Activated CD4-positive, alpha-beta T cell treated with anti-CD3 and anti-CD28 coated beads, Interleukin-2, amount 50 U/mL, for 48 hours (primary cell): ENCODE measurements around the gene LNX2.
A peak's percentile ranks its signal among the peaks of the same experiment; 100 is the strongest.

Source experiments
- DNase-seq, 2 experiments: peaks; one replicate each; pipeline ENCODE4 v3.0.0-alpha.2; 2020

LNX2 gene

DNA sequence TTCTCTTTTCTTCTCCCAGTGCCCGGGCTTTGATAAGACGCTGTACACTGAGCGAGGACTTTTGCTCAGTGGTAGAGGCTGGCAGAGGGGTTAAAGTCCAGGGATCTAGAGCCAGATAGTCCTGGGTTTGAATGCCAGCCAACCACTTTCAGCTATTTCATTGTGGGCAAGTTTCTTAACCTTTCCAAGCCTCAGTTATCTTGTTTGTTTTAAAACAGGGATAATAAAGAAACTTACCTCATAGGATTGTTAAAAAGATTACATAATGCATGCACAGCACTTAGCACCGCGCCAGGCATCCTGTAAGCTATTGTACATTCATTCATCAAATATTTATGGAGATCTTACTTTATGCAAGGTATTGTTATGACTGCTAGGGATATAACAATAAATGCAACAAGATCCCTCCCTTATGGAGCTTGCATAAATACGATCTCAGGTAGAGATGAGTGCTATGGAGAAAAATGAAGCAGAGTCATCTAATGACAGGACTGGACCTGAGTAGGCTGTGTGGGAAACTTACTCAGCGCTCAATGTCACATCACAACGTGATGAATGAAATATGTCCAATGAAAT, 70.8 kb downstream of the LNX2 start:
- no peak for DNase-seq

- no peak for DNase-seq
These were observed 78.1 kb downstream of the LNX2 start for GRCh38 chr13:27542220-27542619.

DNA sequence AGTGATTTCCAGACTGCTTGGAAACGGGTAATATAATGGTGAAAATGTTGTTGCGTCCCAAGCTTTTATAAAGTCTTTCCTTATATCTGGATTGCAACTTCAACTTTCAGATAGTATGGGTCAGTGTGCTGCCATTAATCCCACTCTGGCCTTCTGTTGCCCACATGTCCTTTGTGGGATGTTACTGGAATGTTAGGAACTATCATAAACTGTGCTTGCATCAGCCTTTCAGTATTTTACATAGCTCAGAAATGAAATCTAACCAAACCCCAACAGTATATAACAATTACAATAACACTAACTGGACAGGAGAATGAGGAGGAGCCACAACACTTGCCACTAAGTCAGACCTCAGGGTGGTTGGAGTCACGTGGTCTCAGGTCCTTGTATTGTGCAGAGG, 78.9 kb downstream of the LNX2 start:
- DNase-seq, result no peak

- DNase-seq, result no peak
These were observed 83.8 kb downstream of the LNX2 start for GRCh38 chr13:27536361-27537101.

DNA sequence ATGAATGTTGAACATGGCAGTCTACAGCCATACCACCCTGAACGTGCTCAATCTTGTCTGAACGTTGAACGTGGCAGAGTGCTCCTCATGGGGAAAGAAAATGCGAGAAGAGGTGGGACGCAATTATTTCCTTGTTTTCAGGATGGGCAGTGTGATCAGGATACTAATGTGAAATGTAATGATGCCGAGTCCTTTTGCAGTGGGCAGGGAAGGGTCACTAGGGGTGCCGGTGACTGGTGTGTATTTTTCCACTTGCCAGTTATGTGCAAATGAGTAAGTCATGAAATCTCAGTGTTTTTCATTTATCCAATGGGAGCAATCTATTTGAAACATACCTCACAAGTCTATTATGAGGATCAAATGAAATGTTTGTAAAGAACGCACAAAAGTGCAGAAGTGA, 84.8 kb downstream of the LNX2 start:
- no peak for DNase-seq

- DNase-seq, result no peak
These were observed 85.3 kb downstream of the LNX2 start for GRCh38 chr13:27534981-27535380.

GRCh38 chr13:27534108-27534980, 86.0 kb downstream of the LNX2 start:
- DNase-seq, result no peak

- peak; percentile 65 to 69 for DNase-seq
These were observed 87.1 kb downstream of the LNX2 start for GRCh38 chr13:27533155-27533643.

DNA sequence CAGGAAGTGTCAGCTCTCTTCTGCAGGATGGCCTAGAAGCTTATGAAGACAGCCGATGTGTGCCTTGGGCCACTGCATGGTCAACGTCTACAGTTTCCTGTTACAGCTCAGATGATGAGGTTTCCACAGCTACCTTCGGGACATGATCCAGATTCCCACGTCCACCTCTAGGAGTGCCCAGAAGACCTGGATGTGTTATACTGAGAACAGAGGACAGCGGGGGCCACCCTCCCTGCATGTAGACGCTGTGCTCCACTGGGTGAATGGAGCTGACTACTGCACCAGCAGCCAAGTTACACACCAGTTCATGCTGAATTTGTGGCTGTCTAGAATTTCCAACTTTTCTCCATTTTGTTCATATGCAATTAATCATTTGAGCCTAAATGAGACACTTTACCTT, 91.4 kb downstream of the LNX2 start:
- no peak for DNase-seq

- DNase-seq, result no peak
These were observed 93.8 kb downstream of the LNX2 start for GRCh38 chr13:27526516-27526915.

DNA sequence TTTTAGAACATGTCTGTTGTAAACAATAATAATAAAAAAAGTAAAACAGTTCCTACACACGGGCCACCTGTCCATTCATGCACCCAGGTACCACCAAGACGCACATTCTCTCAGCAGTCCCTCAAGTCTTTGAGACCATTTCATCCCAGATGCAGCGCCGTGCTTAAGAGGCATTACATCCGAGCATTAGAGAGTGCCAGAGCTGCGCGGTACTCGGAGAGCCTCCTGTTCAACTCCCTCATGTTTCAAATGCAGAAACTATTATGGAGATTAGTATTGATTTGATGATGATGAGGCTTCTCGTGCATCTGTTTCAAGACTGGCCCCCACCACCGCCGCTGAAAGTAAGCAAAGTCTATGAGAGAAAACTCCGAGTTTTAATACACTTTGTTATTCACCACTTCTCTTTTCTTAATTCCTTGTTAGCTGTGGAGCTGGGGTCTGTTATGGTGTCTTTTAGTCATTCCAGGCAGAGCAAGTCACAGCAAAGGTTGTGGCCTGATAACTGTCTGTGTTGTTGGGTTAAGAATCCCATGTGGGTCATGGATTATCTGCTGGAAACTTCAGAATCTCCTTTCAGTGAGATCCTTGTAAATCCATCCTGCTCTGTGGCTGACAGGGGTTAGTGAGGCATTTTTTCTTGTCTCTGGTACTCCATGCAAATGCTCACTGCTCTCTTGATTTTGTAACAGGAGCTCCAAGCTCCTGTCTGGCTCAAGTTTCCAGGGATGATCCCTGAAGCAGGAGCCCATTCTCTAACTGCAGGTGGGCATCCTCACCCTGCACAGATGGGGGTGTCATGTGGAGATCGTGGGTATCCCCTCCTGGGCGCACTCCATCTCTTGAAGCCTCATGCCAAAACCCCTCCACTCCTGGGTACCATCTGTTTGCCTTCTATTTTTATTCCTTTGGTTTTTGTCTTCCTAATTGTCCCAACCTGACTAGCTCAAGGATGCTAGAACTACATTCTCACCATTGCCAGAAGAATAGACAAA, 95.1 kb downstream of the LNX2 start:
- DNase-seq, result no peak

DNA sequence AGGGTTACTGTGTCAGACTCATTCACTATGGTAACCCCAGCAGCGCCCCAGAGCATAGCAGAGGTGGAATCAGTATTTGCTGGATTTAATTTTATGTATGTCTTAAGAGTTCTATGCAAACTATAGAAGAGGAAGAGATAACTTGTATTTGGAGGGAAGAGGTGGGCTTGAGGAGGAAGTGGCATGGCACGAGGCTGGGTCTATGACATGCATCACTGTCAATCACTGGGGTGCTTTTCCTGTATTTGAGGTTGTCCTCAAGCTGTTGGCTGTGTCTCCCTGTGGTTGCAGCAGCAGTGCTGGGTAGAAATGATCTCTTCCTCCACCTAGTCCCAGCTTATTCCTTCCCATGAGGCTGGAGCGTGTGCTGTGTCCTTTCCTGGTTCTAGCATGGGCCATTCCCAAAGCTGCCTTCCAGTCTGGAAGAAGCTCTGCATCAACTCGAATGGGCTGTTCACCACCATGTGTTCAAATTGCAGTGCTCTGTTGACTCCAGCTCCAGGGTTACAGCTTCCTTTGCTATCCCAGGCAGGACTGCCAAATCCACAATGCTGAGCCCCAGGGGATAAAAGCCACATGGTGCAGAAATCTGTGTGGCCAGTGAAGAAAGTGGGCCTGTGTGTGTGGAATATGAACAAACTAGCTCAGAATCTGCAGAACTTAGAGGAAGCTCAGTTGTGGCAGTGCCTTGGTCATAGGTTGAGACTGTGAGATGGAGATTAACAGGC, 96.8 kb downstream of the LNX2 start:
- no peak for DNase-seq

DNA sequence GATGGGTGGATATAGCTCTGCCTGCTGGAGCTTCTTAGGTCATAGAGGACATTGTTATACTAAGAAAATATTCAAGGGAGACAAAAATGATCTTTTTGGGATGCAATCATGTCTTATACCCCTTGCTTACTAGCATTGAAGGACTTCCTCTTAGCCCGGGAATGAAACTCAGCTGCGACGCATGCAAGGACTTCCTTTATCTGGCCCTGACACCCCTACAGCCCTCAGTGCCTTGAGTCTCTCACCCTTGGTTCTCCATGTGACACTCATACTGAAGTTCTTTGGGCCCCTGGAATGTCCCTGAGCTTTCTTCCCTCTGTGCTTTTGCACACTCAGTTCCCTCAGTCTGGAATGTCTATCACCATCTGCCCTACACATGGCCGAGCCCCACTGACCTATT, 97.5 kb downstream of the LNX2 start:
- DNase-seq, result no peak

- DNase-seq, result no peak
These were observed 104.2 kb downstream of the LNX2 start for GRCh38 chr13:27516103-27516502.

DNA sequence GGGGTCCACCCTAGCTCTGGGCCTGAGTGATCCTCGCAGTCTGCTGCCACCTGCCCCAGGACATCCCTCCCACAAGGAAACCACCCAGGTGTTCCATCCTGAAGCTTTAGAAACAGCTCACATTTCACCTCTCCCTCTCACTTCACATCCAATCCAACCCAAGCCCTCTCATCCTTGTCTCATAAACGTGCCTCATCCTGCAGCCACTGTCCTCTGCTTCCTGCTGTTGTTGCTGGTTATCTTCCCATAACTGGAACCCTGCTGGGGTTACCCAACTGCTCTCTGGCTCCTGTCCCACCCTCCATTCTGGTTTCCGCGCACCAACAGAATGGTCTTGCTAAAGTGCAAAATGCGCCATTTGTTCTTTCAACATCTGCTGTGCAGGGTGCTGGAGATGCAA, 110.2 kb downstream of the LNX2 start:
- no peak for DNase-seq

DNA sequence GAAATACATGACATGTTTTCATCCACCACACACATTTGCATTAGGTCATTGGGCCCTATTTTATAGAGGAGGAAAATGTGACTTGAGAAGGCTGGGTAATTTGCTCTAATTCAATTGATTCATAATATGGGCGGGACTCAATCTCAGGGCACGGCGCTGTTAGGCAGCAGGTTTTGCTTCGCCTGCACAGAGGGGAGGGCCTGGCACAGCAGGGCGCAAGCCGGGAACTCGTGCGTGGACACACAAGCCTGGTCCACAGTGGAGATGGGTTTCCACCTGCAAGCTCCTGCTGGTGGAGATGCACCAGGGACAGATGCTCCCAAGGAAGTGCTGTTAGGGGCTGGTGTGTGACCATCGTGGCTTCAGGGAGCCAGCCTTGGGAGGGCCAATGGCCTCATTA, 111.5 kb downstream of the LNX2 start:
- no peak for DNase-seq

DNA sequence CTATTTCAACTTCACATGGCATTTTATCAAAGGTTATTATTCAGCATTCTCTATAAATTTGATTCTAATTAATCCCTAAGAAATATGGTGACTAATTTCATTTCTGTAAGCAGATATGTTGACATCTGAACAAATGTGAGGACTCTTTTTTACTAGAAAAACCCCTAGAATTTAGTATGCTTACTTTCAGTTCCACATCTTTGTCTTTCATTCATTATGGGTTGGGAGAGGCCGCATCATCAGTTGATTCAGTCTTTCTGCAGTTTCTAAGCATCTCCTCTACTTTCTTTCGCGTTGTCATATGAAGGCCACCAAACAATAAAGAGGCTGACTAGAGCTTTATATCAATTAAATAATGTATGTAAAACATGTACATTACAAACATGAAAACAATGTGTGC, 114.5 kb downstream of the LNX2 start:
- DNase-seq, result no peak

- DNase-seq, result no peak
These were observed 115.5 kb downstream of the LNX2 start for GRCh38 chr13:27504868-27505194.

DNA sequence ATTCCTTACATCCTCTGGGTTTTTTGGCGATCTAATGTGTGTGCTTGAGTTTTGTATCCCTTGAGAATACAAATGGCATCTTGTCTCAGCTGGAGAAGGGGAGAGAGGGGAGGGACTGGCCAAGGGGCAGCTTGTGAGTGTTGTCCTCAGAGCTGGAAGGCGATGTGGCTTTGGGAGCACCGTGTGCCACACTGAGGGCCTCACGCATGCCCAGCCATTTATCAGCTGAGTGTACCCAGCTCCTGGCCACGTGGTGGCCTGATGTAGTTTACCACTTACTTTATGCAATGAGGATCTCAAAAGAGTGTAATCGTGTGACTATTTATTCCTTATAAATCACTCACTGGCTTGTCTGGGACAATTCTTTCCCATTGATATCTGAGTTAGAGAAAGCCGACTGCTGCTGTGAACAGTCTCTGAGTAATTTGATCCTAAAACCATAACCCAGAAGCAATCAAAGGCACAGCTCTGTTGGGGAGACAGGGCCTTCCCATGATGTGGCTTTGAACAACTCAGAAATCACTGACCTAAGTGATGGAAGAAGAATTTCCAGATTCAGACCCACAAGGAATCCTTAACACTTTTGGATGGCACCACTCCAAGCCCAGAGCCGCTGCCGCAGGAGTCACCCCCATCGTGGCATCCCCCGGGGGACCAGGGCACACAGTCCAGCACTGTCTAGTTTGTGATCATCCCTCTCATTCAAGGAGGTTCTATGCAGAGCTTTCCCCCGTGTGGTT, 116.0 kb downstream of the LNX2 start:
- no peak for DNase-seq

GRCh38 chr13:27500806-27501534, 119.4 kb downstream of the LNX2 start:
- peak in 1 of 2 experiments; percentile 13 for DNase-seq
